ENCODE measurements around the gene ERC2. TPM values are rescaled to one million over a fixed set of nuclear protein-coding genes. Genes with fewer than 3 reads are reported as not detected.

Gene ERC2
- total RNA-seq, 1 donor from 2014 or later: 32.5 TPM

DNA sequence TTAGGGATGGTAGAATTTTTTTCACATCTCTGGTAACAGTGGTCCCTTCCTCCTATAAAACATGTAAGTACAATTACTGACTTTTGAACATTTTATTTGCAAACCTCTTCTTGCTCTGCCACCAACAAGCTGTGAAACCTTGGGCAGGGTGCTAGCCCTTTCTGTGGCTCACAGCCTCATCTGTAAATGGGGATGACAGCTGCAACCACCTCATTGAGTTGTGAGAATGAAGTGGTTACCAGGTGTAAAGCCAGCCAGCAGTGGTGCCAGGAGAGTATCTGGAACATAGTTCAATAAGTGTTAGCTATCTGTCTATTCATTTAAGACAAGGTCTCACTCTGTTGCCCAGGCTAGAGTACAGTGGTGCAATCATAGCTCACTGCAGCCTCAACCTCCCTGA lies 278.1 kb downstream of the ERC2 start:
- Mint-ChIP-seq H3K4me1 (ENCODE audit: low read depth) (peaks cover 2% of the 10 kb centered on the region), H3K27me3 (no peaks in the 10 kb centered on the region), H3K36me3 (ENCODE audit: insufficient read depth) (no peaks in the 10 kb centered on the region), H3K4me3 (ENCODE audit: low read depth) (no peak overlapping the region), H3K27ac (no peak overlapping the region), H3K9me3 (ENCODE audit: low read depth) (no peaks in the 10 kb centered on the region)
- TF ChIP-seq, protein P1, sequence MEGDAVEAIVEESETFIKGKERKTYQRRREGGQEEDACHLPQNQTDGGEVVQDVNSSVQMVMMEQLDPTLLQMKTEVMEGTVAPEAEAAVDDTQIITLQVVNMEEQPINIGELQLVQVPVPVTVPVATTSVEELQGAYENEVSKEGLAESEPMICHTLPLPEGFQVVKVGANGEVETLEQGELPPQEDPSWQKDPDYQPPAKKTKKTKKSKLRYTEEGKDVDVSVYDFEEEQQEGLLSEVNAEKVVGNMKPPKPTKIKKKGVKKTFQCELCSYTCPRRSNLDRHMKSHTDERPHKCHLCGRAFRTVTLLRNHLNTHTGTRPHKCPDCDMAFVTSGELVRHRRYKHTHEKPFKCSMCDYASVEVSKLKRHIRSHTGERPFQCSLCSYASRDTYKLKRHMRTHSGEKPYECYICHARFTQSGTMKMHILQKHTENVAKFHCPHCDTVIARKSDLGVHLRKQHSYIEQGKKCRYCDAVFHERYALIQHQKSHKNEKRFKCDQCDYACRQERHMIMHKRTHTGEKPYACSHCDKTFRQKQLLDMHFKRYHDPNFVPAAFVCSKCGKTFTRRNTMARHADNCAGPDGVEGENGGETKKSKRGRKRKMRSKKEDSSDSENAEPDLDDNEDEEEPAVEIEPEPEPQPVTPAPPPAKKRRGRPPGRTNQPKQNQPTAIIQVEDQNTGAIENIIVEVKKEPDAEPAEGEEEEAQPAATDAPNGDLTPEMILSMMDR (IDR thresholded peaks at IDR 0.05; ENCODE audit: unreplicated experiment): no peak
- no peak for DNase-seq (ENCODE audit: low spot score, unreplicated experiment)

DNA sequence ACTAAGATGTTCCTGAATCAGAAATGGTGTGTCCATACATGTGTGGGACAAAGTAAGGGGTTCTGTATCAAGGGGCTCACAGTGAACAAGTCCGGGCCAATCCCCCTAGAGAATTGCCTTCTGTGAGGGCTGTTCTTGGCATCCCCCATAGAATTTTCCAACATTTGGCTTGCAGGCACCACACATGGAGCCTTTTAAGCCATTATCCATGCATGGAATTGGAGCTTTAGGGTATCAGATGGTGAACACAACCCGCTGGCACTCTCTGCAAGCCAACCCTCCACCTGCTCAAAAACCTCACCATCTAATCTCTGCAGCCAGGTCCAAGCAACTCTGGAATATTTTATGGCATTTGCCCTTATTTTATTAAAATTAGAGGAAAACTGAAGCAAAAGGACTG lies 278.7 kb downstream of the ERC2 start:
- TF ChIP-seq, protein P1 (IDR thresholded peaks at IDR 0.05; ENCODE audit: unreplicated experiment): no peak
- no peaks in the 10 kb centered on the region for H3K36me3 Mint-ChIP-seq (ENCODE audit: insufficient read depth)
- DNase-seq (ENCODE audit: low spot score, unreplicated experiment): no peak
- H3K27ac Mint-ChIP-seq: no peak overlapping the region
- peaks cover 2% of the 10 kb centered on the region for H3K4me1 Mint-ChIP-seq (ENCODE audit: low read depth)
- H3K4me3 Mint-ChIP-seq (ENCODE audit: low read depth): no peak overlapping the region
- H3K27me3 Mint-ChIP-seq: no peaks in the 10 kb centered on the region
- H3K9me3 Mint-ChIP-seq (ENCODE audit: low read depth): no peaks in the 10 kb centered on the region

DNA sequence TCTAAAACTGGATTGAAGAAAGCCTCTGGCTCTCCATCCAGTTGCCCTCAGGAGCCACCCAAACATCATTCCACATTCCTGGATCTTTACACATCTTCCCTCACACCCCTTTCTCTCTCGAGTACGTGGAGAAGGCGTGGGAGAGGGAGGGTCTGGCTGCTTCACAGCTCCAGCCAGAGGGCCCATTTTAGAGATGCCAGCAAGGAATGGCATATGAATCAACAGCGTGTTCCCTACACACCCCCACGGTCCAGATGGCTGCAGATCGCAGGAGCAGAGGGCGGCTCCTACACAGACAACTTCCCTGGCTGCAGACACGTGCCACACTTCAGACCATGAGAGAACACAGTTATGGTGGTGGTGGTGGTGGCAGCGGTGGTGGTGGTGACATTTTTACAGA lies 280.1 kb downstream of the ERC2 start:
- H3K27me3 Mint-ChIP-seq: no peaks in the 10 kb centered on the region
- TF ChIP-seq, protein P1 (IDR thresholded peaks at IDR 0.05; ENCODE audit: unreplicated experiment): no peak
- H3K36me3 Mint-ChIP-seq (ENCODE audit: insufficient read depth): no peaks in the 10 kb centered on the region
- no peak for DNase-seq (ENCODE audit: low spot score, unreplicated experiment)
- no peak overlapping the region for H3K27ac Mint-ChIP-seq
- no peak overlapping the region for H3K4me3 Mint-ChIP-seq (ENCODE audit: low read depth)
- H3K9me3 Mint-ChIP-seq (ENCODE audit: low read depth): no peaks in the 10 kb centered on the region
- H3K4me1 Mint-ChIP-seq (ENCODE audit: low read depth): peaks cover 2% of the 10 kb centered on the region

DNA sequence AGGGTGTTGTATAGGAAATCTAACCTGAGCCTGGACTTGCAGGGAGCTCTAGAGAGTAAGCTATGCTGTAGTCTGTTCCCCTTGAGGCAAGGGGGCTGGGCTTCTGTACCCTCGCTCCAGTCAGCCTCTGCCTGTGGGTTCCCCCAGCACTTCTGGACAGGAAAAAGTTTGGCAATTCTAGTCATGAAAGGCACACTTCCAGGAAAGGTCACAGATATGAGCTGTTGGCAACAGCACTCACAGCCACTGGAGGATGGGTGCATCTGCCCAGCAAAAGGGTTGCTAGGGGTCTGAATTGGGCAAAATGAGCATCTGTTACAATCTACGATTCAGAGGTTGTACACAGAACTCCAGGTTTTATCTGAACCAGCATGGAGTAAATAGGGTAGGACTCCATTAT lies 281.2 kb downstream of the ERC2 start:
- no peaks in the 10 kb centered on the region for H3K36me3 Mint-ChIP-seq (ENCODE audit: insufficient read depth)
- H3K9me3 Mint-ChIP-seq (ENCODE audit: low read depth): no peaks in the 10 kb centered on the region
- H3K4me1 Mint-ChIP-seq (ENCODE audit: low read depth): peaks cover 1% of the 10 kb centered on the region

DNA sequence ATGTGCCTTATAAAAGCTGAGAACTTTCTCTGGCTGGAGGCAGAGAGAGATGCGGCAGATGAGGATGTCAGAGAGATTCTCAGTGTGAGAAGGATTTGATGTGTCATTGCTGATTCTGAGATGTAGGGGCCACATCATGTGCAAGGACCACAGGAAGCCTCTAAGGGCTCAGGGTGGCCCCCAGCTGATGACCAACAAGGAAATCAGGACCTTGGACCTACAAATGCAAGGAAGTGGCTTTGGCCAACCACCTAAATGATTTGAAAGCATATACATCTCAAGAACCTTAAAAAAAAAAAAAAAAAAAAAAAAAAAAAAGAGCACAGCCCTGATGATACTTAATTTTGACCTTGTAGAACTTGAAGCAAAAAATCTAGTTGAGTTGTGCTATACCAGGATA lies 282.4 kb downstream of the ERC2 start:
- H3K4me1 Mint-ChIP-seq (ENCODE audit: low read depth): no peaks in the 10 kb centered on the region
- no peak for DNase-seq (ENCODE audit: low spot score, unreplicated experiment)
- no peaks in the 10 kb centered on the region for H3K36me3 Mint-ChIP-seq (ENCODE audit: insufficient read depth)
- H3K9me3 Mint-ChIP-seq (ENCODE audit: low read depth): no peaks in the 10 kb centered on the region
- no peak overlapping the region for H3K4me3 Mint-ChIP-seq (ENCODE audit: low read depth)
- no peaks in the 10 kb centered on the region for H3K27me3 Mint-ChIP-seq
- TF ChIP-seq, protein P1 (IDR thresholded peaks at IDR 0.05; ENCODE audit: unreplicated experiment): no peak
- no peak overlapping the region for H3K27ac Mint-ChIP-seq

More for the DNA sequence above, 281.2 kb downstream of the ERC2 start:
- Mint-ChIP-seq H3K4me3 (ENCODE audit: low read depth) (no peak overlapping the region), H3K27ac (no peak overlapping the region), H3K27me3 (no peaks in the 10 kb centered on the region)
- TF ChIP-seq, protein P1 (IDR thresholded peaks at IDR 0.05; ENCODE audit: unreplicated experiment): no peak
- no peak for DNase-seq (ENCODE audit: low spot score, unreplicated experiment)
